ENCODE data around the gene GNB1L. TPM values are rescaled to one million over a fixed set of nuclear protein-coding genes. Genes with fewer than 3 reads are reported as not detected.

GNB1L gene
- total RNA-seq, 1 donor from 2014 or later = 3.7 TPM

GRCh38 chr22:19843857-19844376 lies 10.8 kb downstream of the GNB1L start:
- H3K4me1 Mint-ChIP-seq (ENCODE audit: unreplicated experiment) = peaks cover 4% of the 10 kb centered on the region
- H3K27me3 Mint-ChIP-seq (ENCODE audit: unreplicated experiment) = no peaks in the 10 kb centered on the region
- peaks cover 4% of the 10 kb centered on the region for H3K36me3 Mint-ChIP-seq (ENCODE audit: low read depth, unreplicated experiment)
- H3K27ac Mint-ChIP-seq (ENCODE audit: unreplicated experiment) = no peak overlapping the region
- H3K9me3 Mint-ChIP-seq (ENCODE audit: unreplicated experiment) = no peaks in the 10 kb centered on the region
- H3K4me3 Mint-ChIP-seq (ENCODE audit: unreplicated experiment) = no peak overlapping the region
- no peak for TF ChIP-seq CTCF (IDR thresholded peaks at IDR 0.05; ENCODE audit: unreplicated experiment)
- no peak for DNase-seq (ENCODE audit: low spot score)

DNA sequence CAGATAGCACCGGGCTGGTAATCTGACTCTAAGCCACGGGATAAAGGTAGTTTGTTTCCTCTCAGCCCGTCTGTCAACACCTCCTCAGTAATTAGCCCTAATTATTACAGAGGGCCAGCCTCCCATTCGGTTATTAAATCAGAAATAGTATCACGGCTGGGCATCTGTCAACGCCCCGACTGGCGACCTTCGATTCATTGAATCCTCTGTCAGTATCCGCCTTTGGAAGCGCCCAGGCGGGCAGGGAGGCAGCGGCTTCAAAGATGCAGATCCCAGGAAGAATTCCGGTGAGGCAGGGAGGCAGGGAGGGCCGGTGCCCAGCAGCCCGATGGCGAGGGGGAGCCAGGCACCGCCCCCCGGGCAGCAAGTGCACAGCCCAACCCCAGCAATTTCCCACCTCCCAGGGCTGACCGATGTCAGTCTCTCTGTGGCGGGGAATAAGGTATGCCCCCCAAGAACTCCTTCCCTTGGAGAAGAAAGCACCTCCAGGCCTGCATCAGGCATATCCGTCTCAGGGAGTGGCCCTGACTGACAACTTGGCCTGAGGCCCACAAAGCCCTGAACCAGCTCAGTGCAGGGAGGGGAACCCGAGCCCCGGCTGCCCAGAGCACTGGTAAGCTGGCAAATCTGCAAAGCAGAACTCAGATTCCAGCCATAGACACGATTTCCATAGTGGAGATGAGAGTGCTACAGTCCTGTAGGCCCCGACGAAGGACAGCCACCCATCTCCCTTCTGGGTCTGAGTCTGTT lies 11.4 kb downstream of the GNB1L start:
- TF ChIP-seq CTCF (IDR thresholded peaks at IDR 0.05; ENCODE audit: unreplicated experiment) = no peak
- no peaks in the 10 kb centered on the region for H3K9me3 Mint-ChIP-seq (ENCODE audit: unreplicated experiment)
- H3K4me3 Mint-ChIP-seq (ENCODE audit: unreplicated experiment) = no peak overlapping the region
- no peak overlapping the region for H3K27ac Mint-ChIP-seq (ENCODE audit: unreplicated experiment)
- H3K36me3 Mint-ChIP-seq (ENCODE audit: low read depth, unreplicated experiment) = peaks cover 4% of the 10 kb centered on the region
- H3K27me3 Mint-ChIP-seq (ENCODE audit: unreplicated experiment) = no peaks in the 10 kb centered on the region
- DNase-seq (ENCODE audit: low spot score) = no peak
- H3K4me1 Mint-ChIP-seq (ENCODE audit: unreplicated experiment) = peaks cover 4% of the 10 kb centered on the region

- H3K9me3 Mint-ChIP-seq (ENCODE audit: unreplicated experiment) = no peaks in the 10 kb centered on the region
- no peak overlapping the region for H3K27ac Mint-ChIP-seq (ENCODE audit: unreplicated experiment)
- peaks cover 4% of the 10 kb centered on the region for H3K36me3 Mint-ChIP-seq (ENCODE audit: low read depth, unreplicated experiment)
- no peak for TF ChIP-seq CTCF (IDR thresholded peaks at IDR 0.05; ENCODE audit: unreplicated experiment)
- no peak overlapping the region for H3K4me3 Mint-ChIP-seq (ENCODE audit: unreplicated experiment)
- DNase-seq (ENCODE audit: low spot score) = no peak
- peaks cover 4% of the 10 kb centered on the region for H3K4me1 Mint-ChIP-seq (ENCODE audit: unreplicated experiment)
- H3K27me3 Mint-ChIP-seq (ENCODE audit: unreplicated experiment) = no peaks in the 10 kb centered on the region
Observed at GRCh38 chr22:19842393-19843106, 12.1 kb downstream of the GNB1L start.

DNA sequence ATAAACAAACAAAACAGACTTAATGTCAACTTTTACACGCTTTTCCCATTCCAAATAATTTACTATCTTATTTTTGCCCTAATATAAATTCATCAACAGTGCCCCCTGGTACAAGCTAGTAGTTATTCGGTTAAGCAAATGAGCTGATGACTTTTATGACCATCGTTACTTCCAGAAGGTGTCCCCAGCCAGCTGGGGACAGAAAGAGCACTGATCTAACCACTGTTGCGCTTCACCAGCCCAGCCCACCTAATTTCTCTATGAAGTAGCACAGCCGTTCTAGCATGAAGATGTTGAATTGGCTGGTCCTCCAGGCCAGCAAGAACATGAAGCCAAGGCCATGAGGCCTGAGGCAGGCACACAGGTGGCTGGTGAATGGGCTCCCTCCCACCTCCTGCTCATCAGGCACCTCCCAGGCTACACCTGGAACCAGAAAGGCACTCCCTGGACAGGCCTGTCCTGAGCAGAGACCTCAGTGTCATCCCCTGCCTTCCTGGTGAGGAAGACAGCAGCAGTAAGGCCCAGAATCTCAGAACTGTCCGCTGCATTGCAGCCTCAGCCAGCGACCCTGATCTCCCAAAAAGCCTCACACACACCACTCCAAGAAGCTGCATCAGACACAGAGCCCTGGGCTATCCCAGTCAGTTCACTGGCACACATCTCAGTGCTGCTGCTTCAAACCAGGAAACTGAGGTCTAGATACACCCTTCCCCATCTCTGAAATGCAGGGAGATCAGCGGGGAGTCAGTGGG lies 12.9 kb downstream of the GNB1L start:
- no peak overlapping the region for H3K4me3 Mint-ChIP-seq (ENCODE audit: unreplicated experiment)
- H3K4me1 Mint-ChIP-seq (ENCODE audit: unreplicated experiment) = peaks cover 4% of the 10 kb centered on the region
- H3K27ac Mint-ChIP-seq (ENCODE audit: unreplicated experiment) = no peak overlapping the region
- no peak for TF ChIP-seq CTCF (IDR thresholded peaks at IDR 0.05; ENCODE audit: unreplicated experiment)
- no peaks in the 10 kb centered on the region for H3K9me3 Mint-ChIP-seq (ENCODE audit: unreplicated experiment)
- no peaks in the 10 kb centered on the region for H3K27me3 Mint-ChIP-seq (ENCODE audit: unreplicated experiment)
- peaks cover 4% of the 10 kb centered on the region for H3K36me3 Mint-ChIP-seq (ENCODE audit: low read depth, unreplicated experiment)
- DNase-seq (ENCODE audit: low spot score) = no peak
